SJCRH30 (cell line): ENCODE results near the gene TRIP11. TPM values are rescaled to one million over a fixed set of nuclear protein-coding genes. Genes with fewer than 3 reads are reported as not detected.

Experiments used
- DNase-seq, 2 experiments: peaks; one replicate each; pipeline ENCODE4 v3.0.0-alpha.2; 2015 to 2020
- H3K27ac ChIP-seq: fragments of 250-450 bp; sonication (Bioruptor Pico); 2 replicates; pipeline ENCODE4 v1.5.1; 2020; ENCODE audit warnings: mild to moderate bottlenecking, moderate library complexity
- H3K27me3 ChIP-seq: fragments of 250-450 bp; sonication (Bioruptor Pico); 2 replicates; pipeline ENCODE4 v1.5.1; 2020; ENCODE audit warnings: mild to moderate bottlenecking, moderate library complexity
- H3K36me3 ChIP-seq: fragments of 250-450 bp; sonication (Bioruptor Pico); 2 replicates; pipeline ENCODE4 v1.5.1; 2020; ENCODE audit warnings: mild to moderate bottlenecking, moderate library complexity
- H3K4me1 ChIP-seq: fragments of 250-450 bp; sonication (Bioruptor Pico); 2 replicates; pipeline ENCODE4 v1.5.1; 2020; ENCODE audit warnings: mild to moderate bottlenecking, moderate library complexity
- H3K4me3 ChIP-seq: fragments of 250-450 bp; sonication (Bioruptor Pico); 2 replicates; pipeline ENCODE4 v1.5.1; 2020; ENCODE audit warnings: mild to moderate bottlenecking, moderate library complexity
- H3K9me3 ChIP-seq: fragments of 250-450 bp; sonication (Bioruptor Pico); replicated peaks from 2 replicates; pipeline ENCODE4 v1.5.1; 2020; ENCODE audit warnings: mild to moderate bottlenecking, moderate library complexity
- total RNA-seq: library from RNA; depleted of rRNA; stranded (reverse); fragments of >200 nt; shearing (Covaris generic); gene quantifications from 2 replicates; pipeline ENCODE4 v1.2.3, GENCODE V29; 2014

TRIP11 gene
- total RNA-seq, 1 experiment from 2014 or later = 18.8 TPM

- Histone ChIP-seq H3K27me3 (no peaks in the 10 kb centered on the region), H3K27ac (no peak overlapping the region), H3K9me3 (no peaks in the 10 kb centered on the region), H3K4me1 (no peaks in the 10 kb centered on the region), H3K4me3 (no peak overlapping the region), H3K36me3 (no peaks in the 10 kb centered on the region)
- DNase-seq = no peak
Observed at GRCh38 chr14:91955168-91955567, 84.7 kb downstream of the TRIP11 start.

DNA sequence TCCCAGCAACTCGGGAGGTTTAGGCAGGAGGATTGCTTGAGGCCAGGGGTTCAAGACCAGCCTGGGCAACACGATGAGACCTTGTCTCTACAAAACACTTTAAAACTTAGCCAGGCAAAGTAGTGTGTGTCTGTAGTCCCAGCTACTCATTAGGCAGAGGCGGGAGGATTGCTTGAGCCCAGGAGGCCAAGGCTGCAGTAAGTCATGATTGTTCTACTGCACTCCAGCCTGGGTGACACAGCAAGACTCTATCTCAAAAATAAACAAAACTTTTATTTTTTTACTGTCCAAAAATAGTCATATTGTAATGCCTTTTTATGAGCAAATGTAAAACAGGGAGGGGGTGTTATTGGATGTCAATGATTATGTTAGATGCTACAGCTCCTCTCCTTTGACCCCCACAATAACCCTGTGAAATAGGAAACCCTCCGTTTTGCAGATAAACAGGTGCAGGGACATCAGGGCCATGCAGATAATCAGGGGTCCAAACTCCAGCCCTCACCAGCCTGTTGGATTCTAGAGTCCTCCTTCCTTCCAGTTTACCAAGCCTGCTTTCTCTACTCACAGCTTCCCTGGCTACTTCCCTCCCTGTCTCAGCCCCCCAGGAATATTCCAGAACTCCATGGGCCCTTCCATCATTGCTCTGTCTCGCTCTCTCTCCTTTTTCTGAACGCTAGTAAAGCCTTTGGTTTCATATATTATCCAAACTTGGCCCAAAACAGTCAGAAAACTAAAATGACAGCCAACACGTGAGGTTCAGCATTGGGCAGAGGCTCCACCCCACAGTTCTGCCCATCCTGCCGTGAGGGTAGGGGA is 86.5 kb downstream of the TRIP11 start:
- no peaks in the 10 kb centered on the region for H3K27me3 ChIP-seq
- no peaks in the 10 kb centered on the region; the same call in 1 of the 2 replicates for H3K4me1 ChIP-seq
- peak in 1 of 2 experiments; percentile 26 for DNase-seq
- H3K36me3 ChIP-seq = no peaks in the 10 kb centered on the region
- no peak overlapping the region for H3K4me3 ChIP-seq
- no peaks in the 10 kb centered on the region for H3K9me3 ChIP-seq
- no peak overlapping the region for H3K27ac ChIP-seq

DNA sequence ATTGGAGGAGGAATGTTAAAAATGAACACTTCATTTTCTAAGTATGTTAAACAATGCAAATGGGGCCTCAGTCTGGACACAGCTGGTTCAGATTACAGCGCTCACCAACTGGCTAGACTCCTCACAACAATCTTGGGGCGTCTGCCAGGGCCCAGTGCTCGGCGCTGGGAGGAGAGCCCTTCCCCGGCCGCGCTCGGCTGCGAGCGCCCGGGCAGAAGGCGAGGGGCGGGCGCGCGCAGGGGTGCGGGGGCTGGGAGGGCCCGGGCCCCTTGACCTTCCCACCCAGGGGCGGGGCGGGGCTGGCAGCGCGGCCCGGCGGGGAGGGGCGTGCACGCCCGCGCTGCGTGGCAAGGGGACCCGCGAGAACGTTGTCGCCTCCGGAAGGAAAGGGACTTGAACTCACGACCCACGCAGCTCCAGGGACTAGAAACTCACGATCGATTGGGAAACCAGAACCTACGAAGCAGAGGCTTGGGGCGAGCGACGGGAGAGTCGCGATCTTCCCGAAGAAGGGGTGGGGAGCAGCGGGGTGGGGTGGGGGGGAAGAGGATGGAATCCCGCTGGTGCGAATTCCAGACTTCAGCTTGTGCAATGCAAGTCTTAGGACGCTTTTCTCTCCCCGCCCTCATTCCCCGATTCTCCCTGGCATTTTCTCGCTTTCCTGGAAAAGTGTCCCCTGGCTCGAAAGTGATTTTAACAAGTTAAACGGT is 92.2 kb downstream of the TRIP11 start, which contains the start of gene FBLN5:
Gene FBLN5 (minus strand): TSS at position 220 of the 710 bp plus-strand sequence. CDS start 465 bp downstream, outside the sequence.
- Histone ChIP-seq H3K36me3 (no peaks in the 10 kb centered on the region), H3K27ac (peak within 1 kb of the TSS; percentile 30), H3K4me1 (peaks cover 3% of the 10 kb centered on the region; the same call in 1 of the 2 replicates), H3K9me3 (no peaks in the 10 kb centered on the region), H3K4me3 (peak within 1 kb of the TSS; percentile 66), H3K27me3 (no peaks in the 10 kb centered on the region)
- peak; percentile 52 to 67 for DNase-seq

- no peaks in the 10 kb centered on the region for H3K36me3 ChIP-seq
- H3K27ac ChIP-seq = peak overlapping the region; percentile 30
- peak; percentile 41 to 42 for DNase-seq
- no peaks in the 10 kb centered on the region for H3K27me3 ChIP-seq
- H3K9me3 ChIP-seq = no peaks in the 10 kb centered on the region
- H3K4me1 ChIP-seq = peaks cover 3% of the 10 kb centered on the region; the same call in 1 of the 2 replicates
- H3K4me3 ChIP-seq = peak overlapping the region; percentile 66
Observed at GRCh38 chr14:91946622-91947474, 93.0 kb downstream of the TRIP11 start.

DNA sequence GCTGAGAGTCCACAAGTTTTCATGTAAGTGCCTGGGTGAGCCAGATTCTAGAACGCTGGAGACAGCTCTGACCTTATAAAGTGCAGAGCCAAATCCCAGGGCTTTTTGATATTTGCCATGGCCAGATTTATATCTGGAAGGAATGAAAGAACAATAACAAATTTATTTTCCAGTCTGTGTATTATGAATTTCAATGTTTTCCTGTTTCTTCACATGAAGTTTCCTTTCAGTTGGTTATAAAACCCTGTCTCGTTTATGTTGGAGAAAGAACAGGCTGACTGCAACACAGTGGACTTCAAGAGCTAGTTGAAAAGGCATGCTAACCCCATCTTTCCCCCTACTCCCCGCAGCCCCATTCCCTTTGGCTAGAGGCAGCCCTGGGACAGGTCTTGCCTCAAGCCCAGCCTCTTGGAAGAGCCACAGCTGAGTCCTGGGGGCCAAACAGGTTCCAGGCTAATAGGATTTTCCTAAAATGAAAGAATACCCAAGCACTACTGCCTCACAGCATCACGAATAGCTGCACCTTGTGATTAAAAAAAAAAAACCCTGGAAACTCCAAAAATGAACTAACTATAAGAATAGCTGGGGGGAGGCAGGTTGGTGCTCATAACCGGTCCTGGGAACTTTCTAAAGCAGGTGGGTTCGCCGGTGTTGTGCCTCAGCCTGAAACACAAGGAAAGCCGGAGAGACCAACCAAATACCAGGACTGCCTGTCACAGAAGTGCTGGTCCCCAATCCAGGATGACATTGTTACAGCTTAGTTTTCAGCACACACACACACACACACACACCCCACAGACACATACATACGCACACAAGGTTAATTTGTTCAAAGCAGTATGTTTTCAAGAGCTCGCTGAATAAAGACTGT is 93.9 kb downstream of the TRIP11 start:
- peaks cover 3% of the 10 kb centered on the region; the same call in 1 of the 2 replicates for H3K4me1 ChIP-seq
- no peak for DNase-seq
- H3K9me3 ChIP-seq = no peaks in the 10 kb centered on the region
- no peak overlapping the region for H3K27ac ChIP-seq
- H3K27me3 ChIP-seq = no peaks in the 10 kb centered on the region
- H3K36me3 ChIP-seq = no peaks in the 10 kb centered on the region; the same call in 1 of the 2 replicates
- H3K4me3 ChIP-seq = peak overlapping the region; percentile 66

- Histone ChIP-seq H3K4me1 (no peaks in the 10 kb centered on the region), H3K9me3 (no peaks in the 10 kb centered on the region), H3K27ac (no peak overlapping the region), H3K36me3 (peaks cover 3% of the 10 kb centered on the region; the same call in 1 of the 2 replicates), H3K27me3 (no peaks in the 10 kb centered on the region), H3K4me3 (no peak overlapping the region)
- no peak for DNase-seq
Observed at GRCh38 chr14:91942946-91943345, 96.9 kb downstream of the TRIP11 start.

GRCh38 chr14:91942128-91942527 is 97.7 kb downstream of the TRIP11 start:
- Histone ChIP-seq H3K36me3 (peaks cover 3% of the 10 kb centered on the region; the same call in 1 of the 2 replicates), H3K4me3 (no peak overlapping the region), H3K27ac (no peak overlapping the region), H3K4me1 (no peaks in the 10 kb centered on the region), H3K27me3 (no peaks in the 10 kb centered on the region), H3K9me3 (no peaks in the 10 kb centered on the region)
- no peak for DNase-seq

DNA sequence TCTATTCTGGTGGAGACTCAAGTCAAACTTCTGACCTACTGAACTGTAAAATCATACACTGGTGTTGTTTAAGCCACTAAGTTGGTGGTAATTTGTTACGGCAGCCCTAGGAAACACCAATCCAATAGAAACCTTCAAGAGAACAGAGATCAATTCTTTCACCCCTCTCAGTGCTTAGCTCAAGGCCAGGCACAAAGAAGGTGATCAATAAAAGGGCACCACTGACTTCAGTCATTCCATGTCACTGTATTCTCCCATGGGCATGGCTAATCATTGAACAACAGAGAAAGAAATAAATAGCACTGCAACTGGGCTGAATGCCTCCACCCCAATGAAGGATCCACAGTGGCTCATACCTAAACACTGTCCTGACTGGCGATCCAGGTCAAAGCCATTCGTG is 99.7 kb downstream of the TRIP11 start:
- no peak overlapping the region for H3K27ac ChIP-seq
- DNase-seq = no peak
- H3K4me1 ChIP-seq = no peaks in the 10 kb centered on the region

DNA sequence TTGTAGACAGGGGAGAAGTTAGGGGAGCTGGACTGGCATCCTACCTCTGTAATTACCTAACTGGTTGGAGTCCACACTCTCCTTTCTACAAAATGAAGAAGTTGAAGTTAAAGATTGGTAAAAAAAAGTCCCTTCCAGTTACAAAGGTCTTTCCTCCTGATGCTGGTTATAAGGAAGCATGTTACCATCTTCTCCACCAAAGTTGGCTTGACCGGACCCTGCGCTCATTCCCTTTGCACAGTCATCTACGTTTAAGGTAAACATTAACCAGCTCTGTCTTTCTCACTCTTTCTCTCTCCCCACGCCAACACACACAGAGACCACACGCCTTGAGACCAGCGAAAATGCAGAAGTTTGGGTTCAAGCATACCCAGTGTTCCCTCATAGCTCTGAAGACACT is 104.3 kb downstream of the TRIP11 start:
- H3K36me3 ChIP-seq = peaks cover 3% of the 10 kb centered on the region; the same call in 1 of the 2 replicates
- no peak overlapping the region for H3K27ac ChIP-seq
- DNase-seq = no peak
- no peaks in the 10 kb centered on the region for H3K9me3 ChIP-seq
- no peaks in the 10 kb centered on the region for H3K27me3 ChIP-seq
- H3K4me3 ChIP-seq = no peak overlapping the region
- H3K4me1 ChIP-seq = peaks cover 6% of the 10 kb centered on the region

More for the DNA sequence above, 99.7 kb downstream of the TRIP11 start:
- no peak overlapping the region for H3K4me3 ChIP-seq
- peaks cover 3% of the 10 kb centered on the region; the same call in 1 of the 2 replicates for H3K36me3 ChIP-seq
- no peaks in the 10 kb centered on the region for H3K9me3 ChIP-seq
- no peaks in the 10 kb centered on the region for H3K27me3 ChIP-seq

DNA sequence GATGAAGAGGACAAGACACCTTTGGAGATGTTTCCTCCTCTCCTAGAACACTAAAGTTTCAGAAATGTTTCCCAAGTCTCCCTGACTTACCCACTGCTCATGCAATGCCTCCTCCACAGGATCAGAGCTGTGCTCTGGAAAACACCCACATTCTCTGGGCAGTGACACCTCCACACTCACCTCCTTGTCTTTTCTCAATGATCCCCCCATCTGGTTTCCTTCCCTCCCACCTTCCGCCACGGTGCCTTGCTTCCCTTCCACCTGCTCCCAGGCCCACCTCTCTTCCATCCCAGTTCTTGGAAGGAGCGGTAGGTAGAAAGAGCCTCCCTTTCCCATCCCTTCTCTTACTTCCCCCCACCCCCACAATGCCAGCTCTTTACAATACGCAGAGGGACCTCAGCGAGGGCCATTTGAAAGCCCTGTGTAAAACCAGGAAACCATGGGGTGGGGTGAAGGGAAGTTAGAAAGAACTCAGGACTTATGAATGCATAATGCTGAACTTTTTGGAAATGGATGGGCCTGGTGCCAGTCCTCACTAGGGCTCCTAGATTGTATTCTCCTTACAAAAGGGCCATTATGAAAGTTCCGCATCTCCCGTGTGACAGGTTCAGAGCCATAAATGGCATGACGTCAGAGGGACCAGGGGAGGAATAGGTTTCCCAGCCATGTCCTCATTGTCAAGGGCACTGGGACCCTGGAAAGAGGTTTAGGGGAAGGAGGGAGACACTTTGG is 105.1 kb downstream of the TRIP11 start:
- H3K4me1 ChIP-seq = peaks cover 14% of the 10 kb centered on the region
- no peak overlapping the region for H3K4me3 ChIP-seq
- H3K36me3 ChIP-seq = peaks cover 2% of the 10 kb centered on the region; the same call in 1 of the 2 replicates
- H3K27me3 ChIP-seq = no peaks in the 10 kb centered on the region
- no peak for DNase-seq
- H3K9me3 ChIP-seq = no peaks in the 10 kb centered on the region
- H3K27ac ChIP-seq = no peak overlapping the region

DNA sequence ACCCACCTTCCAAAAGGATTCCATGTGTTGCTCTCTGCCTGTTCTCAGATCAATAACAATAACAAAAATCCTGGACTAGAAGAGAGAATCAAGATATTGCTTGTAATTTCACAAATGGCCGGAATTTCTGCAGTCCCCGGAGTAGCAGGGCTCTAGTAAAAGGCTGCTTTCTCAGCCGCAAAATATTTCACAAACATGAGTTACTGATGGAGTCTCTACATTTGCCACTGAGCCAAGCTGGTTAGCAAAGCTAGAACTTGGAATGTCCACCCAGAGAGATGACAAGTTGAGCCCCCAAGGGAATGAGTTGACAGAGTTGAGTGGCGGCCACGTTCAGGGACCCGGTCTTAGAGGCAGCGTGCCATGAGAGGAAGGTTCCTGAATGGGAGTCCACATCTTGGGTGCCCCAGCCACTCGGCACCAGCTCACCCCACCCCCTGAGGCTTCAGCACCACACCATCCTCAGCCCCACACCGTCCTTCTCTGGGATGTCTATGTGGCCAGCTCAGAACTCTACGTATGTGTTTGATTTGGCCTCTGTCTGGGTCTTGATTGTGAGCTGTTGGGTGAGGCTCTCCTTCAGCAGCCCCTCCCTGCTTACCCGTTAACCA is 108.3 kb downstream of the TRIP11 start:
- Histone ChIP-seq H3K4me1 (peaks cover 32% of the 10 kb centered on the region), H3K27ac (no peak overlapping the region), H3K36me3 (no peaks in the 10 kb centered on the region; the same call in 1 of the 2 replicates), H3K4me3 (no peak overlapping the region), H3K9me3 (no peaks in the 10 kb centered on the region), H3K27me3 (no peaks in the 10 kb centered on the region)
- no peak for DNase-seq

DNA sequence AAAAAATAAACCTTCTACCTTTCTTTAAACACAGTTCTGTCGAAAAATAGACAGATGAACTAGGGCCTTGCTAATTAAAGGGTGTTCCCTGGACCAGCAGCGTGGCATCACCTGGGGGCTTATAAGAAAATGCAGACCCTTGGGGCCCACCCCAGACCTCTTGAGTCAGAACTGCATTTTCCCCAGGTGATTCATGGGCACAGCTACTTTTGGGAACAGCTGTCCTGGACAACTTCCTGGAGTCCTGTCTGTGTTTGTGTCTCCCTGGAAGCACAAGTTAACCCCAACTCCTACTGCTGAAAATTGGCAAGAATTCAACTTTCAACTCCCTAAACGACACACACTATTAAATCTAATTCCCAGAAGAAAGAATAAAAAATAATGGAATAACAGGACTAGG is 110.2 kb downstream of the TRIP11 start:
- peak; percentile 68 to 73 for DNase-seq
- H3K27me3 ChIP-seq = no peaks in the 10 kb centered on the region
- H3K4me3 ChIP-seq = peak overlapping the region; percentile 32
- H3K36me3 ChIP-seq = no peaks in the 10 kb centered on the region; the same call in 1 of the 2 replicates
- peaks cover 44% of the 10 kb centered on the region for H3K4me1 ChIP-seq
- peak overlapping the region; percentile 80 for H3K27ac ChIP-seq
- H3K9me3 ChIP-seq = no peaks in the 10 kb centered on the region

GRCh38 chr14:91927800-91928199 is 112.1 kb downstream of the TRIP11 start:
- Histone ChIP-seq H3K27me3 (no peaks in the 10 kb centered on the region), H3K4me1 (peaks cover 49% of the 10 kb centered on the region), H3K36me3 (no peaks in the 10 kb centered on the region; the same call in 1 of the 2 replicates), H3K27ac (no peak overlapping the region), H3K4me3 (no peak overlapping the region), H3K9me3 (no peaks in the 10 kb centered on the region)
- DNase-seq = no peak
